Erythroblast (primary cell): Measurements from ENCODE around the gene STT3B.

Experiments used
- GATA1 ChIP-seq: IDR thresholded peaks from 2 replicates; pipeline ENCODE4 v1.6.1; 2011; ENCODE audit warnings: low read depth, mild to moderate bottlenecking, control low read depth, low read length, moderate library complexity
- POLR2A ChIP-seq: IDR thresholded peaks from 2 replicates; pipeline ENCODE4 v1.6.1; 2011; ENCODE audit warnings: mild to moderate bottlenecking, low read length

GRCh38 chr3:31493149-31493548 lies 39.6 kb upstream of the STT3B start:
- TF ChIP-seq POLR2A (no peak), GATA1 (no peak)
